Heart right ventricle (tissue), 16 donors: ENCODE measurements around the gene MAN2A1. TPM values are rescaled to one million over a fixed set of nuclear protein-coding genes. Genes with fewer than 3 reads are reported as not detected.
A peak's percentile ranks its signal among the peaks of the same experiment; 100 is the strongest.

Source experiments
- ATAC-seq, 8 donors: fragments of 200-7000 bp; cut with Tn5 transposase; one replicate each; pipeline ENCODE4 v1.9.1; 2020; ENCODE audit warnings: mild to moderate bottlenecking in 8 of 8, moderate library complexity in 8 of 8, moderate number of reproducible peaks in 1 of 8
- DNase-seq, 2 donors: peaks; one replicate each; pipeline ENCODE4 v3.0.0-alpha.2; 2020
- H3K27ac ChIP-seq, 10 donors: fragments of 200-600 bp; sonication (generic) in 2 of 10; one replicate each; pipeline versions ENCODE4 v1.5.0 to v1.8.0; 2020 to 2022; ENCODE audit warnings: mild to moderate bottlenecking in 3 of 10
- H3K27me3 ChIP-seq, 7 donors: fragments of 200-600 bp; one replicate each; pipeline ENCODE4 v1.8.0; 2021 to 2022; ENCODE audit warnings: mild to moderate bottlenecking in 2 of 7
- H3K36me3 ChIP-seq, 9 donors: fragments of 200-600 bp; sonication (generic) in 1 of 9; one replicate each; pipeline versions ENCODE4 v1.5.0 to v1.8.0; 2020 to 2022; ENCODE audit warnings: mild to moderate bottlenecking in 2 of 9
- H3K4me1 ChIP-seq, 9 donors: fragments of 200-600 bp; sonication (generic) in 1 of 9; one replicate each; pipeline versions ENCODE4 v1.5.0 to v1.8.0; 2020 to 2022; ENCODE audit warnings: mild to moderate bottlenecking in 4 of 9
- H3K4me3 ChIP-seq, 10 donors: fragments of 200-600 bp; sonication (generic) in 2 of 10; one replicate each; pipeline versions ENCODE4 v1.5.0 to v1.8.0; 2020 to 2022; ENCODE audit warnings: mild to moderate bottlenecking in 7 of 10, moderate library complexity in 2 of 10
- H3K9me3 ChIP-seq, 11 donors: fragments of 200-600 bp in 10 of 11; sonication (generic) in 2 of 11; one replicate each; pipeline versions ENCODE4 v1.5.0 to v1.8.0; 2013 to 2022; ENCODE audit warnings: mild to moderate bottlenecking in 2 of 11, control low read depth in 1 of 11, moderate library complexity in 1 of 11
- WGBS, 2 donors: extraction: QIAGEN DNeasy Blood & Tissue Kit; methylation state at CpG; one replicate each; pipeline ENCODE4 v1.1.7; 2013; ENCODE audit warnings: inconsistent platforms in 1 of 2; 5-methylcytosine and 5-hydroxymethylcytosine counted together
- intact Hi-C, 10 donors: fragments of 100-400 bp; cut with DNase I; formaldehyde crosslinking; loops; one replicate each; pipeline versions ENCODE4 v1.11.1 to v1.14.2; 2022
- polyA plus RNA-seq, 2 donors: library from polyadenylated mRNA; stranded (reverse); fragments of 200-250 nt; gene quantifications; one replicate each; pipeline ENCODE4 v1.2.3, GENCODE V29; 2013
- total RNA-seq, 10 donors: library from RNA; stranded (reverse); fragmentation: NEBNext Ultra II Directional in 3 of 10; extraction: Animal tissue kit (Norgen Biotek cat#: 25700) in 3 of 10; gene quantifications; one replicate each; pipeline versions ENCODE4 v1.2.1 to v1.2.4, GENCODE V29; 2021 to 2023
- TF ChIP-seq, protein P1 (sequence below), 9 donors: fragments of 200-600 bp; sonication (generic) in 2 of 9; IDR thresholded peaks; one replicate each; pipeline versions ENCODE4 v1.5.0 to v1.8.0; 2021 to 2022; ENCODE audit warnings: antibody characterized with exemption in 9 of 9, mild to moderate bottlenecking in 5 of 9, moderate library complexity in 1 of 9
- donor health status: Arrhythmogenic right ventricular cardiomyopathy.
- donor health status: ischemic (EF 13 %, LVEDD 7.1; RV severe dilation, severe dysfunction).
- donor health status: healthy with polysubstance abuse.
- donor health status: DM: no; HTN: yes; CAD: no.
- donor health status: DM: no; HTN: no; CAD: no.
- donor health status: ischemic (EF 25% LVEDD 6.9; RV normal size, moderate dysfunction).
- donor health status: ischemic (EF 25% LVEDD 5.7; RV mildly dilated, moderate dysfunction).
- donor health status: healthy.
- donor health status: DM: yes; HTN: yes; CAD: no.
- donor health status: Ischemic cardiomyopathy.
- donor health status: ischemic (EF 35%, LVEDD 5.7; RV mildly dilated, moderate dysfunction).
- donor health status: nonischemic (EF 11% LVEDD 7.7; RV severe dilation, severe dysfunction).
- donor health status: DM: yes; HTN: yes; CAD: no.
- donor health status: PGD.
- donor health status: ischemic (EF 29% LVEDD 5.4; RV normal size, mild dysfunction).
- donor health status: nonischemic (EF 23%, LVEDD 6.1; RV moderate dilation, normal function).

MAN2A1 gene
- total and polyA plus RNA-seq, 12 donors = 2.9 to 16.1 (median 6.5) TPM

DNA sequence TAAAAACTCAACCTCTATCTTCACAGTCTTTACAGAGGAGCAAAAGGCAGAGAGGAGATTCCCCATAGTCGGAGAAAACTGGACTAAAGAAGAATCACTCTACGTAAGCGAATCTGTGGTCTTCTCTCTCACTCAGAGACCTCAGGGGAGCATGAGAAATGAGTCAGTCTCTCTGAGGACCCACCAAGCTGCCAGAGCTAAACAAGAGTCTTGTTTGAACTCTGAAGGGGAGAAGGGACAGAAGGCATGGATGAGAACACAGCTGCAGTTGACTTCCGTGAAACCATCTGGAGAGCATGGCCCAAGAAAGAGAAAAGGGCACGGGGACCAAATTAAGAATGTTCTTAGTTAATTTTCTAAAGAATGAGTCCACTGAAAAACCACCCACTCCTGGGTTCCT, 12.8 kb upstream of the MAN2A1 start:
- H3K9me3 ChIP-seq = no peaks in the 10 kb centered on the region
- WGBS, 2 donors = 80 to 85% methylated on average over 5 of the region's 5 CpGs
- intact Hi-C loops = no loop called here
- peak in 6 of 8 donors; percentile 38 to 79 (median 51) for ATAC-seq
- no peaks in the 10 kb centered on the region for H3K4me1 ChIP-seq
- H3K36me3 ChIP-seq = no peaks in the 10 kb centered on the region
- peaks cover 0 to 23% (median 4%) of the 10 kb centered on the region in 7 donors for H3K27me3 ChIP-seq
- DNase-seq = peak in 1 of 2 donors; percentile 29
- H3K27ac ChIP-seq = no peak overlapping the region
- TF ChIP-seq, protein P1, sequence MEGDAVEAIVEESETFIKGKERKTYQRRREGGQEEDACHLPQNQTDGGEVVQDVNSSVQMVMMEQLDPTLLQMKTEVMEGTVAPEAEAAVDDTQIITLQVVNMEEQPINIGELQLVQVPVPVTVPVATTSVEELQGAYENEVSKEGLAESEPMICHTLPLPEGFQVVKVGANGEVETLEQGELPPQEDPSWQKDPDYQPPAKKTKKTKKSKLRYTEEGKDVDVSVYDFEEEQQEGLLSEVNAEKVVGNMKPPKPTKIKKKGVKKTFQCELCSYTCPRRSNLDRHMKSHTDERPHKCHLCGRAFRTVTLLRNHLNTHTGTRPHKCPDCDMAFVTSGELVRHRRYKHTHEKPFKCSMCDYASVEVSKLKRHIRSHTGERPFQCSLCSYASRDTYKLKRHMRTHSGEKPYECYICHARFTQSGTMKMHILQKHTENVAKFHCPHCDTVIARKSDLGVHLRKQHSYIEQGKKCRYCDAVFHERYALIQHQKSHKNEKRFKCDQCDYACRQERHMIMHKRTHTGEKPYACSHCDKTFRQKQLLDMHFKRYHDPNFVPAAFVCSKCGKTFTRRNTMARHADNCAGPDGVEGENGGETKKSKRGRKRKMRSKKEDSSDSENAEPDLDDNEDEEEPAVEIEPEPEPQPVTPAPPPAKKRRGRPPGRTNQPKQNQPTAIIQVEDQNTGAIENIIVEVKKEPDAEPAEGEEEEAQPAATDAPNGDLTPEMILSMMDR (IDR thresholded peaks at IDR 0.05) = no peak
- H3K4me3 ChIP-seq = no peak overlapping the region

GRCh38 chr5:109678447-109678846, 11.3 kb upstream of the MAN2A1 start:
- Histone ChIP-seq H3K4me3 (no peak overlapping the region), H3K27me3 (peaks cover 0 to 22% (median 0%) of the 10 kb centered on the region in 7 donors), H3K4me1 (no peaks in the 10 kb centered on the region), H3K9me3 (no peaks in the 10 kb centered on the region), H3K27ac (no peak overlapping the region), H3K36me3 (no peaks in the 10 kb centered on the region)
- intact Hi-C loops = no loop called here
- TF ChIP-seq, protein P1 (IDR thresholded peaks at IDR 0.05) = no peak
- WGBS, 2 donors = 93 to 95% methylated on average over 3 of the region's 3 CpGs
- ATAC-seq (no peak), DNase-seq (no peak)

DNA sequence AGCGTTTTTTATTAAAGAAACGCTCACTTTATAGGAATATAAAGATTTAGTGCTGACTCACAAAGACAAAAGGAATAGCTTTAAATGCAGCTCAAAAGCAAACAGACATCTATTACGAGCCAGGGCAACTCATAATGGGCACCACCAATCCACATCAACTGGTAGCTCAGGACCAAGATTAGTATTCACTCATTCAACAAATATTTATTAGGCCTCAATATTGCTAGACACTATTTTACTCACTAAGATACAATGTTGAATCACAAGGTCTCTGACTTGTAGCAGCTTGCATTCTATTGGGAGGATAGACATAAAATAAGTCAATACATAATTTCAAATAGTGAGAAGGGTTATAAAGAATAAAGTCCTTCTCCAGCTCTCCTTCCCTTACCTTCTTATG, 8.0 kb upstream of the MAN2A1 start:
- no peak for ATAC-seq
- H3K27ac ChIP-seq = no peak overlapping the region
- H3K9me3 ChIP-seq = no peaks in the 10 kb centered on the region
- no peaks in the 10 kb centered on the region for H3K4me1 ChIP-seq
- 94 to 95% methylated on average over 3 of the region's 3 CpGs for WGBS, 2 donors
- no peaks in the 10 kb centered on the region for H3K27me3 ChIP-seq
- no peak for DNase-seq
- no peak overlapping the region for H3K4me3 ChIP-seq
- intact Hi-C loops = loop anchor here in 1 of 10 donors (10.0 kb wide), 1 partner anchor 197 kb away; no protein-coding TSS in a partner anchor
- TF ChIP-seq, protein P1 (IDR thresholded peaks at IDR 0.05) = no peak
- H3K36me3 ChIP-seq = no peaks in the 10 kb centered on the region

- intact Hi-C loops = loop anchor here in 1 of 10 donors (10.0 kb wide), 1 partner anchor 198 kb away; no protein-coding TSS in a partner anchor
- Histone ChIP-seq H3K4me3 (no peak overlapping the region), H3K27ac (no peak overlapping the region), H3K9me3 (no peaks in the 10 kb centered on the region), H3K36me3 (no peaks in the 10 kb centered on the region), H3K4me1 (no peaks in the 10 kb centered on the region), H3K27me3 (no peaks in the 10 kb centered on the region)
- DNase-seq = no peak
- WGBS, 2 donors = 89 to 96% methylated on average over 2 of the region's 2 CpGs
- TF ChIP-seq, protein P1 (IDR thresholded peaks at IDR 0.05) = no peak
- ATAC-seq = no peak
These were observed 7.3 kb upstream of the MAN2A1 start for GRCh38 chr5:109682383-109682782.
